Osteocyte (in vitro differentiated cells): ENCODE data around the gene YBX2. TPM values are rescaled to one million over a fixed set of nuclear protein-coding genes. Genes with fewer than 3 reads are reported as not detected.
A peak's percentile ranks its signal among the peaks of the same experiment; 100 is the strongest.

Source experiments
- DNase-seq: peaks from one replicate; pipeline ENCODE4 v3.0.0; 2021; ENCODE audit warnings: mixed read lengths; ENCODE audit not compliant: unreplicated experiment; ENCODE audit errors: extremely low spot score
- H3K27ac Mint-ChIP-seq: one replicate; pipeline ENCODE4 v1.8.0; 2021; ENCODE audit warnings: mild to moderate bottlenecking, mixed read lengths; ENCODE audit not compliant: unreplicated experiment
- H3K27me3 Mint-ChIP-seq: one replicate; pipeline ENCODE4 v1.8.0; 2021; ENCODE audit warnings: mixed read lengths; ENCODE audit not compliant: unreplicated experiment
- H3K36me3 Mint-ChIP-seq: one replicate; pipeline ENCODE4 v1.8.0; 2021; ENCODE audit warnings: mixed read lengths; ENCODE audit not compliant: unreplicated experiment
- H3K4me1 Mint-ChIP-seq: one replicate; pipeline ENCODE4 v1.8.0; 2021; ENCODE audit warnings: mixed read lengths; ENCODE audit not compliant: unreplicated experiment
- H3K4me3 Mint-ChIP-seq: one replicate; pipeline ENCODE4 v1.8.0; 2021; ENCODE audit warnings: mild to moderate bottlenecking, moderate library complexity, mixed read lengths; ENCODE audit not compliant: unreplicated experiment
- H3K9me3 Mint-ChIP-seq: one replicate; pipeline ENCODE4 v1.8.0; 2021; ENCODE audit warnings: mixed read lengths; ENCODE audit not compliant: unreplicated experiment
- total RNA-seq: library from RNA; stranded (reverse); gene quantifications from 2 replicates; pipeline ENCODE4 v1.2.1, GENCODE V29; 2021
- TF ChIP-seq, protein P1 (sequence below): fragments of 200-600 bp; sonication (generic); IDR thresholded peaks from 2 replicates; pipeline ENCODE4 v1.5.0; 2021; ENCODE audit warnings: antibody characterized with exemption, mild to moderate bottlenecking, moderate library complexity

YBX2 gene
- total RNA-seq, 1 donor from 2014 or later, result 0.40 TPM

DNA sequence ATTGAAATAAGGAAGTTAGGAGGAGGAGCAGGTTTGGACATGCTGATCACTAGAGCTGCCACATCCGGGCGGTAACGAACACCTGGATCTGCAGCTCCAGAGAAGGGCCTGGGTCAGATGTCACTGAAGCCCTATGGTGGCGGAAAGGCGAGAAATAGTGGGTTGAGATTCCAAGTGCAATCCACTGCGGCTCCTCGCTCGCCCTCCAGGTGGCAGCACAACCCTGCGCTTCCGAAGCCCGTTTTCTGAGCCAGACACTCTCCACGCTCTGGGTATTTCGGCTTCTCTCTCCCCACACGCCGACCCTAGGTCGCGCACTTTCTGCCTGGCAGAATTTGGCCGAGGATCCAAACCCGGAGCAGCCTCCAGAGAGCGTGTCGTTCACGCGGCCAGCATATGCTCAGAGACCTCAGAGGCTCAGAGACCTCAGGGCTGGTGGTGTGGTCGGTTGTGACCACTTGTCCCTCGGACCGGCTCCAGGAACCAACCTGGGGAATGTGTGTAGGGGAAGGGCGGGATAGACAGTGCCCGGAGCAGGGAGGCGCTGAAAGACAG lies 13.8 kb downstream of the YBX2 start:
- H3K27me3 Mint-ChIP-seq, result peaks cover 14% of the 10 kb centered on the region
- H3K4me3 Mint-ChIP-seq, result peak overlapping the region; percentile 76
- TF ChIP-seq, protein P1, sequence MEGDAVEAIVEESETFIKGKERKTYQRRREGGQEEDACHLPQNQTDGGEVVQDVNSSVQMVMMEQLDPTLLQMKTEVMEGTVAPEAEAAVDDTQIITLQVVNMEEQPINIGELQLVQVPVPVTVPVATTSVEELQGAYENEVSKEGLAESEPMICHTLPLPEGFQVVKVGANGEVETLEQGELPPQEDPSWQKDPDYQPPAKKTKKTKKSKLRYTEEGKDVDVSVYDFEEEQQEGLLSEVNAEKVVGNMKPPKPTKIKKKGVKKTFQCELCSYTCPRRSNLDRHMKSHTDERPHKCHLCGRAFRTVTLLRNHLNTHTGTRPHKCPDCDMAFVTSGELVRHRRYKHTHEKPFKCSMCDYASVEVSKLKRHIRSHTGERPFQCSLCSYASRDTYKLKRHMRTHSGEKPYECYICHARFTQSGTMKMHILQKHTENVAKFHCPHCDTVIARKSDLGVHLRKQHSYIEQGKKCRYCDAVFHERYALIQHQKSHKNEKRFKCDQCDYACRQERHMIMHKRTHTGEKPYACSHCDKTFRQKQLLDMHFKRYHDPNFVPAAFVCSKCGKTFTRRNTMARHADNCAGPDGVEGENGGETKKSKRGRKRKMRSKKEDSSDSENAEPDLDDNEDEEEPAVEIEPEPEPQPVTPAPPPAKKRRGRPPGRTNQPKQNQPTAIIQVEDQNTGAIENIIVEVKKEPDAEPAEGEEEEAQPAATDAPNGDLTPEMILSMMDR, result peak; percentile 91
- peak overlapping the region; percentile 70 for H3K27ac Mint-ChIP-seq
- peaks cover 21% of the 10 kb centered on the region for H3K4me1 Mint-ChIP-seq
- peak; percentile 90 for DNase-seq
- H3K9me3 Mint-ChIP-seq, result no peaks in the 10 kb centered on the region
- H3K36me3 Mint-ChIP-seq, result no peaks in the 10 kb centered on the region

GRCh38 chr17:7279448-7279847 lies 15.0 kb downstream of the YBX2 start:
- TF ChIP-seq, protein P1, result no peak
- H3K9me3 Mint-ChIP-seq, result no peaks in the 10 kb centered on the region
- no peak overlapping the region for H3K4me3 Mint-ChIP-seq
- H3K27me3 Mint-ChIP-seq, result peaks cover 14% of the 10 kb centered on the region
- DNase-seq, result no peak
- H3K27ac Mint-ChIP-seq, result no peak overlapping the region
- no peaks in the 10 kb centered on the region for H3K36me3 Mint-ChIP-seq
- H3K4me1 Mint-ChIP-seq, result peaks cover 21% of the 10 kb centered on the region

GRCh38 chr17:7266784-7267183 lies 27.7 kb downstream of the YBX2 start:
- no peak for DNase-seq
- Mint-ChIP-seq H3K27me3 (peaks cover 17% of the 10 kb centered on the region), H3K9me3 (no peaks in the 10 kb centered on the region), H3K4me1 (peaks cover 35% of the 10 kb centered on the region), H3K4me3 (no peak overlapping the region), H3K36me3 (no peaks in the 10 kb centered on the region), H3K27ac (peak overlapping the region; percentile 9)
- TF ChIP-seq, protein P1, result no peak

GRCh38 chr17:7263801-7264078 lies 30.7 kb downstream of the YBX2 start:
- Mint-ChIP-seq H3K27me3 (peaks cover 14% of the 10 kb centered on the region), H3K4me3 (peak overlapping the region; percentile 34)
- TF ChIP-seq, protein P1, result no peak

DNA sequence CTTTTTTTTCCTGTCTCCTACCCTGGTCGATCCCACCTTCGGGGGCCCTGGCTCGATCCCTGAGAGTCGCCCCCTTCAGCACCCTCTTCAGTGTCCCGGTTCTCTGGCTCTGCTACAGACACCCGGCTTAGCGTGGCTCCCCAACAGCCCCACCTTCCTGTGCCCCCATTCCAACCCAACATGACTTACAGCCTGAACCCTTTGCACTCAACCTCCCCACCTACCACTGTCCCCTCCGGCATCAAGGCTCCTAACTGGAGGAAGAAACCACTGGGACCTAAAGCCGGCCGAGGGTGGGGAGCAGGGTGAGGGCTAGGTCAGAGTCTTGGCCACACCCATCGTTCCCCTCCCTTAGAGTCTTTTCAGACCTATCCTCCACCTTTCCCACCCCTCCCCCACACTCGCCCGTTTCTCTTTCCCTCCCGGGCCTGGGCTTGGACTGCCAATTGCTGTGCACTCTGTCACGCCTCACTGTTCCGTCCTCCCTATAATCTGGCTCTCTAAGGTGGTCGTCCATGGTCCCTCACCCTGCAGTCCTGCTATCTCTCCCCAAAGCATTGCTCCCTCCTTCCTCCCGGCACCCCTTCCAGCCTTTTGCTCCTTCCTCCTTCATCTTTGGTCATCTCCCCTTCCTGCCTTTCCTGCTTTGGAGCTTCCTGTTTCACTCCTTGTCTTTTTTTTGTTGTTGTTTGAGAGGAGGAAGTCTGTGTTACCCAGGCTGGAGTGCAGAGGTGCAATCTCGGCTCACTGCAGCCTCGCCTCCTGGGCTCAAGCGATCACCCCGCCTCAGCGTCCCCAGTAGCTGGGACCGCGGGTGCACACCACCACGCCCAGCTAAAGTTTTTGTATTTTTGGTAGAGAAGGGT lies 31.3 kb downstream of the YBX2 start:
- Mint-ChIP-seq H3K27ac (peak overlapping the region; percentile 43), H3K9me3 (no peaks in the 10 kb centered on the region), H3K4me1 (peaks cover 40% of the 10 kb centered on the region), H3K27me3 (peaks cover 14% of the 10 kb centered on the region), H3K4me3 (peak overlapping the region; percentile 34), H3K36me3 (peaks cover 4% of the 10 kb centered on the region)
- DNase-seq, result no peak
- TF ChIP-seq, protein P1, result no peak

More at GRCh38 chr17:7263801-7264078, 30.7 kb downstream of the YBX2 start:
- DNase-seq, result no peak
- Mint-ChIP-seq H3K27ac (no peak overlapping the region), H3K4me1 (peaks cover 40% of the 10 kb centered on the region), H3K9me3 (no peaks in the 10 kb centered on the region), H3K36me3 (peaks cover 2% of the 10 kb centered on the region)
